ENCODE data around the gene ITK.
"Not testable (repeated sequence)": the region's sequence is repeated elsewhere in the genome, so short reads cannot be mapped to it uniquely, and the experiment has no call there.

ITK gene

GRCh38 chr5:157213527-157214243, 33.0 kb downstream of the ITK start:
- no peak for DNase-seq

- DNase-seq, result no peak
Measured at GRCh38 chr5:157214415-157214814, 33.8 kb downstream of the ITK start.

DNA sequence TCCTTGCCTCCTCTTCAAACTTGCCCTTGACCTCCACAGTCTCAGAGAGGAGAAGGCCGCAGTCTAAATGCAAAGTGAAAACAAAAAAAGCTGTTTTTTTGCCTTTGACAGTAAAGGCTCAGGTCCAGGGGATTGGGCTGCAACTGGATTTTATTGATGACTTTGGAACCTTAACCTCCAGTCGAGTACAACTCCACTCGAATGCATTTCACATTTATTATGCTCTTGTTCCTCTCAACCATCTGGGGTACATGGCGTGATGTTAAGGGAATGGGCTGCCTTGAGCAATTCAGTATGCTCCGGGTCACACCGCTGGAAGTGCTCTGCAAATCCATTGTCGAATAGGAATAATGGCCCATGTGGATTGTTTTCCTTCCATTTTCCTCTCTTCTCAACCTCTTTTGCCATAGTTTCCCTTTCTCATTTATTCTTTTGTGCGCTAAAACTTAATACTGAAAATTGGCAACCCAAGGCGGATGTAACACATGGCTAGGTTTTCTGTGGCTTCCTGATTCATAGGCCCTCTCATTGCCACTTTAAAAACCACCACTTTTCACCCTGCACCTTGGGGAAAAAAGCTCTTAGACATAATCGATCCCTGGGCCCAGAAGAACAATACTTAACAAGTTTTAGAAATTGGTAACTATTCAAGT, 34.3 kb downstream of the ITK start:
- peak; percentile 67 for DNase-seq

DNA sequence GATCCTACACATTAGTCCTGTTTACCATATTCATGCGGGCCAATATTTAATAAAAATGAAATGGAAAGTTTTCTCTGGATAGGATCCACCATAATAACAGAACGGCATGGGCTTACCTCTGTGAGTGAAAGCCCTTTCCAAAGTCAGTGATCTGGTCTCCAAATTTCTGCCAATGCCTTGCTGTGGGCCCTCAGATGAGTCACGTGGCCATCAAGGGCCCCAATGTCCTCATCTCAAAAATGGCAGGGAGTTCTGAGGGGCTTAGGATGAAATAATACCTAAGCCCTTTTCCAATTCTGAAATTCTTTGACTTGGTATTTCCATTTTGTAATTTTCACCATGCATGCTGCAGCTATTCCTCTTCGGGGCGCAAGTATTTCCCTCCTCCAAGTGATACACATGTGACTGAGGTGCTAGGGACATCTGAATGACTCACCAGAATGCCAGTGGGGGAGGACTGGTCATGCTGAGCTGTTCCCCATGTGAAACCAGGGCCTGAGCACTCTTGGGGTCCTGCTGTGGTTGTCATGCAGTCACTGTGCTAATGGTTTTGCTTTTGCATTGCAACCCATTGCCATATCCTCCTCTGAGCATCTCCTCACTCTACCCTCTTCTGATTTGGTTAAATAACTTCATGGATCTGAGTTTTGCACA, 35.0 kb downstream of the ITK start:
- no peak for DNase-seq

DNA sequence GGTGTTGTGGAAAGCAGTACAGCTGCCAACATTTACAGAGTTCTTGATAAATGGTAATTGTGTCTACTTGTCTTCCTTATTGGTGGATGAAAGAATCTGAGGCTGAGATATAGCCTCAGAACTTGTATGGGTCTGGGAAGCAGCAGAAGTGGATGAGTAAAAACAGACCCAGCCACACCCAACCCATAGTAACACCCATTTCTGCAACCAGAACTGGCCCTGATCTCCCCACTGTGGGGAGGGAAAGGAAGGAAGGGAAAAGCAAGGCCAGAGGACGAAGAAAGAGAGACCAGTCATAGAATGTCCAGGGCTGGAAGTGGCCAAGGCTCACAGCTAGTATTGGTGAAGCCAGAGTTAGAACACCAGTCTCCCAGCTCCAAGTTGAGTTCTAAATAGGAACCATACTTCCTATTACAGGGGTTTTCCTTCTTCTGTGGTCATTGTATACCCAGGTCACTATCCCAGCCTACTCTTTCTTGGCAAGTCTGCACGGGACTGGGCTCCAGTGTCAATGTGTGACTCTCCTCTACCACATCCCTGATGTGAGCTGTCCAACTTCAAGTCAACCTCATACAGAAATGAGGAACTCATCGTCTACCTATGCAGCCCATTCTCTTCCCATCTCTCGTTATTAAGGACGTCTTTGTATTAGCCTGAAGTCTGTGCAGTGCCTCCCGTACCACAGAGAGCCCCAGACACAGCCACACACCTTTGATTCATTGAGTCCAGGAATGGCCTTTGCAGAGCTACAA, 35.9 kb downstream of the ITK start:
- no peak for DNase-seq

DNA sequence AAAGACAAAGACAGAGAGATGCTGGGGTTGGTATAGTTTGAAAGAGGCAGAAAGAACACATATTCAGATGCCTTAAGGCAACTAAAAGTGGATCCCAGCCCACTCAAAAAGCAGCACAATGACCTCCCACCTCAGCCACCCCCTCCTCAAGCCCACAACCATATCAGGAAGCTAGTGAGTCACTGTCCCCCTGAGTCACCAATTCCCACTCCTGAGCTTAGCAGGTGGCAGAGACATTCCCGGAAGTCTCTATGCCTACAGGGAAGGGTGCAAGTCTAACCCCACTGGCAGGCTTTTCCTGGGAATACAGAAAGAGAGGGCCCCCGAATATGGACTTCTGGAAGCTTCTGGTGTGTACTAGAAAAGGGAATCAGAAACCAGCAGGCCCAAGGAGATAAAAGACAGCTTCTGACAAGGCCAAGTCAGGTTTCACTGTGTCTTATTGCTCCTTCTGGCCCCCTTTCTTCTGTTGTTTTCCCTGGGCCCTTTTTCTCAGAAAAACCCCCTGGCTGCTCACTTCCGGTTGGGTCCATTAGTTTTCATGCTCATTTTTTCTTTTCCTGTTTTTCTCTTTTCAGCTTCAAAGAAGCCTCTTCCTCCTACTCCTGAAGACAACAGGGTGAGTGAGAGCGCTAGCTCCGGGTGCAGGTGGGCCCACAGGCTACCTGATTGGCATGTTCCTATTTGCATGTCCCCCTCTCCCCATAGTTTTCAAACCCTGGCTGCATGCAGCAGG, 36.8 kb downstream of the ITK start:
- peak; percentile 60 for DNase-seq

DNA sequence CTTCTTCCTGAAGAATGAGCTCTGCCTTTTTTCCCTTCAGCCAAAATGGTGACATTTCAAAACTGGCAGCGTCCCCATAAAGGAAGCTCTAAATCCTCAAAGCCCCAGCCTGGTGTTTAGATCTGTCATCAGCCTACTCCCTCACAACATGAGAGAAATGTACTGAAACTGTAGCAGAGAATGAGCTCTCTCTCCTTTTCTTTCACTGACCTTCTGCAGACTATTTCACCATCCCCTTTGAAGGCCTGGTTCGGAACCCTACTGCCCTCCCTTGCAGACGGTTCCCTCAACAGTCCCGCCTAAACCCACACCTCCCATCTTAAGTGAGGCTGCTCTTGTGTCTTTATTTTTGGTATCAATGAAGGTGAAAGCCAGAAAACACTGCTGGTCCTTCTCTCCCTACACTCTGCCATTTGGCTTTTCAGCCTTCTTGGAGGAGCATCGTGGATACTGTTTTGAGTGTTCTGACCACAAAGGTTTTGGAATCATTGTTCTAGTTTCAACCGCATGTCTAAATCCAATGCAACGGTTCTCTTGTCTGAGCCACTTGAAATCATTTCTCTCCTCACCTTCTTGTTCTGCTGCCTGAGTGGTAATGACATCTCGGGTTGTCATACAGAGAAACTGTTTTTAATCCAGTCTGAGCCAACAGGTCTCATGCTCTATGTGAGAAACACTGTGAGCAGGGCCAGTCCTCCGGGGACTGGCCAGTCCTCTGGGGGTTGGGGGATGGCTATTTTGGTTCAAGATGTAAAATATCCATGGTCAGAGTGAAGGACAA, 39.0 kb downstream of the ITK start:
- DNase-seq, result no peak

DNA sequence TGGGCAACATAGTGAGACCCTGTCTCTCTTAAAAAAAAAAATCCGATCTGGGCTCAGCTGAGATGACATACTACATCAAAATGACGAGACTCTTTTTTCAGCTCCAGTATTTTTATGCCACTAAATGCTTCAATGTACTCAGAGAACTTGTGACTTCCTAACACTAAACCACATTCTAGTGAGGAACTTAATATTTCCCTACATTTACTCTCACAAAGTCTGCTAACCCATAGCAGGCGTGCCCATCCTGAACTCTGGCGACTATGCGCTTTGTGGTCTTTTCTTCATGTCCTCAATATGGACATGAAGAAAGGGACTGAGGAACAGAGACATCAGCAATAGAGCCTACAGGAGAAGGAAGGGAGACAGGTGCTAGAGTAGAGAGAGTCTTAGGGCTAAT, 41.3 kb downstream of the ITK start:
- DNase-seq, result no peak

- peak; percentile 83 for DNase-seq
Measured at GRCh38 chr5:157222506-157223230, 42.0 kb downstream of the ITK start.

DNA sequence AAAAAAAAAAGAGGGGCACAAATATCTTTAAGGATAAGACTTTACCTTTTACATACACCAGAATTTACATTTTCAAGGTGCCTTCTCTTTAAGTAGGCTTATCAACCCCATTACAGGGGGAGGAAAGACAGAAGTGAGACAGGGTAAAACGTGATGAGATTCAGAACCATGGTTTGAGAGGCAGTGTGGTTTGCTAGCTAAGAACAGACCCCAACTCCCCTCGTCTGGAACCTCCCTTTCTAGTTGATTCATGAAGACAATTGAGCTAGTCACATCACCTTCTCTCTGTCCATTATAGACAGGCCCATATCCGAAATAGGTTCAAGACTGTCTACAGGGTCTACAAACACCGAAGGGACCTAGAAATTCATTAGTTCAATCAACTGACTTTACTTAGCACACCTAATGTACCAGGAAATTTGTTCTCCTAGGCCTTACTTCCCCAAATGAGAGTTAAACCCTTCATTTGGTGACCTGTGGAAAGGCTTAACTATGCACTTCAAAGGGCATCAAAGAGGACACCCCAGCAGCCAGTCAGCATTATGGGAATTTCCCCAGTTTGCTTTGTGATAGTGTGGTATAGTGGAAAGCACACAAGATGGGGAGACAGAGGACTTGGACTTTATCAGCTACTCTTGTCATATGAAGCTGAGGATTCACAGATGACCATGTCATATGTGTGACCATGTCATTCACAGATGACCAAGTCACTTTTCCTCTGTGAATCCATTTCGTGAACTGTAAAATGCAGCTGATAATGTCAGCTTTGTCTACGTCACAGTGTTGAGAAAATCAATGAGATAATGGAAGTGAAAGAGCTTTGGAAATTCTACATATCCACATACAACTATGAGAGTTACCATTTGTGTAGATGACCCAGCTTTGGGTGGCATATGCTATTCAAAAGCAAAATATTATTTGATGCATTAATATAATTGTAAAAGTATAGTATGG, 45.1 kb downstream of the ITK start:
- peak; percentile 68 for DNase-seq

GRCh38 chr5:157230610-157231009, 50.0 kb downstream of the ITK start:
- no peak for DNase-seq

DNA sequence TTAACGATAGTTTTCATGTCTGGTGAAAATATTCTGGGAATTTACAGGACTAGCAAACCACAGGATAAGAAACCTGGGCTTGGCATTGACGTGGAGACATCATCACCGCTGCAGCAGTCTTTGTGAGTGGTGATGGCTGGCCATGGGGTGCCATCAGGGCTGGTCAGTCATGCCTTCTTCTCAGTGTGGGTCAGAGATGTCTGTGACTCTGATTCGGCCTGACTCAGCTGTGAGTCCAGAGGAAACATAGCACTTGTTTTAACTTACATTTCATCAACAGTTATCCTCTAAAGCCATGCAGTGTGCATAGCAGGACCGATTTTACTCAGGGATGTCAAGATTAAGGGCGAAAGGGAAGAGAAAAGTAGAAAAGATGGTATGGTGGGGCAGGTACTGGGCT, 52.1 kb downstream of the ITK start:
- no peak for DNase-seq

- DNase-seq, result peak; percentile 73
Measured at GRCh38 chr5:157233515-157233914, 52.9 kb downstream of the ITK start.

DNA sequence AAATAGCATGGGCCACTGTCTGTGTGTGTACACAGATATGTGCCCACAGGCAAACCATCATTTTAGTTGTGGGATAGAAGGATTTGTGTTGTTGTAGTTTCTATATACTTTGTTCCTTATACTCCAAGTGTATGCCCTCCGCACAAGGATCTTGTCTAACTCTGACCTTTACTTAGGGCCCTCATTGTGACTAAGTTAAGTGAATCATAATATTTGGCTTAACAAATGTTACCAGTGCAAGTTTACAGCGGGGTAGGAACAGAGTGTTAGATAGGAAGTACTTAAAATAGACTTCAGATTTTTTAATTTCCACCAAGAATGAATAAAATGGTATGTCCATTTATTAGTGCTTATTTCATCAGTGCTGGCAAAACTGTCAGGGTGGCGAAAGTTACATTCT, 55.8 kb downstream of the ITK start:
- no peak for DNase-seq

DNA sequence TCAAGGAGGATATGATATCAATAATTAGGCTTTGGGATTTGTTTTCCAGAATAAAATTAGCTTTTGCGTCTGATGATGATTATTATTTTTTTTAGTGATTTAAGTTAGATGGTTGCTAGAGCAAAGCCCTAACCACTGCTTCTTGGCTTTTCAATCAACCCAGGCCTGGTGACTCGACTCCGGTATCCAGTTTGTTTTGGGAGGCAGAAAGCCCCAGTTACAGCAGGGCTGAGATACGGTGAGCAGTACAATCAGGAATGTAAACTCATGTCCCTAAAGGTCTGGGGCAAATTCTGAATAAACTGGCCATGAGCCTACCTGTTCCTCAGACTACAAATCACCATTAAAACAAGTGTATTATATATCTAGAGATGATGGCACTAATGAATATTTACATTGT, 60.8 kb downstream of the ITK start:
- DNase-seq, result no peak

- not testable (repeated sequence) for DNase-seq
Measured at GRCh38 chr5:157244704-157245103, 64.1 kb downstream of the ITK start.

GRCh38 chr5:157245476-157245875, 64.8 kb downstream of the ITK start:
- no peak for DNase-seq

DNA sequence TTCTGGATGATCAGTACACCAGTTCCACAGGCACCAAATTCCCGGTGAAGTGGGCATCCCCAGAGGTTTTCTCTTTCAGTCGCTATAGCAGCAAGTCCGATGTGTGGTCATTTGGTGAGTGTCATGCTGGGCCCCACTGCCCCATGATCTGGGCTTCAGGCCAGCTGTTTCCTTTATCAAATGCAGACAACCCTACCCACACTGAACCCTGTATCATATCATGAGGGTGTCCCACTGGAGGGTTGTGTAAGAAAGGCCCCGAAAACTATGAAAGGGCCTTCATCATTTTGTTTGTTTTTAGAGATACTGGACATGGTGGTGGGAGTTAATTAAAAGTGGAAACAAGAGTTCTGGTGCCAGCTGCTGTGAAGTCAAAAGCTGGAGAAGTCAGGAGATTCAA, 65.2 kb downstream of the ITK start:
- DNase-seq, result no peak

DNA sequence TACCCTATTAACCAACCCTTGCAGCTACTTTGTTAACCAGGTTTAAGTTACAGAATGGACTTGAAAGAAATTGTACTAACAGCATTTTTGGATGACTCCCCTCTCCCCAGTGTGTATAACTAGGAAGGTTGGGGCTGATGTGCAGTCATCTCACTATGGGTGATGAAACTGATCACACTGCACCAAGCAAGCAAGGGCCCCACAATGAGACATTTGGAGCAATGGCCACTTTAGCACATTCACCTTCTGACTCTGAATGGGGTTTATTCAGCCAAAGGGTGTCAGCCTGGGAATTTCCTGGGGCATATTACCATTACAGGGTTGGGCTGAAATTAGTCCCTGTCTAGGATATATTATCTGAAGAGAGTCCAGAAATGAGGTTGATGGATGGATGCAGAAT, 66.6 kb downstream of the ITK start:
- no peak for DNase-seq

DNA sequence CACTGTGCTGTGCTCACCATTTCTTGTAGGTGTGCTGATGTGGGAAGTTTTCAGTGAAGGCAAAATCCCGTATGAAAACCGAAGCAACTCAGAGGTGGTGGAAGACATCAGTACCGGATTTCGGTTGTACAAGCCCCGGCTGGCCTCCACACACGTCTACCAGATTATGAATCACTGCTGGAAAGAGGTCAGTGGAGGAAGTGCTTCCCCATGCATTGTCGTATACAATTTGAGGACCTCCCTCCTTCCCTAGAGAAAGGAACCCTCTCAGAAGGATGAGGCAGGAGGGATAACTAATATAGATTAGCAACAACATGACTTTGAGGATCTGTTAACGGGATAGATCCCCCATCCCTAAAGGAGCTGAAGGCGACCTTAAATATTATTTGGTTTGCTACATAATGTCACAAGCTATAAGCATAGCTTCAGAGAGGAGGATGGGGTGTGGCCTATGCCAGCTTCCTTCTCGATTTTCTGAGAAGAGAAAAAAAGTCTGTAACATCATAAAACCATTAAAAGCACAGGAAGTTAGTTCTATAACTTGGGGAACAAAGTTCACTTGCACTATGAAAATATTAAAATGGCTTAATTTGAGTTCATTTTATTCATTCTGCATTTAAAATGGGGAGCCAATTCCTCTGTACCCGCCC, 68.3 kb downstream of the ITK start:
- DNase-seq, result peak; percentile 61

All from CD4-positive, alpha-beta T cell treated with Interleukin-21 for 1 hour (primary cell).